Tongue (tissue), 2 donors: ENCODE measurements around the gene ZNF136. TPM values are rescaled to one million over a fixed set of nuclear protein-coding genes. Genes with fewer than 3 reads are reported as not detected.

Experiments used
- DNase-seq: peaks from one replicate; pipeline ENCODE4 v3.0.0-alpha.2; 2015
- total RNA-seq: library from RNA; depleted of rRNA; stranded (reverse); fragments of >200 nt; gene quantifications from one replicate; pipeline ENCODE4 v1.2.3, GENCODE V29; 2014

The ZNF136 gene
- total RNA-seq, 1 donor from 2014 or later, result 18.1 TPM

GRCh38 chr19:12194827-12195731 is 32.2 kb downstream of the ZNF136 start:
- DNase-seq, result peak; percentile 96

GRCh38 chr19:12198136-12198535 is 35.2 kb downstream of the ZNF136 start:
- no peak for DNase-seq

GRCh38 chr19:12199757-12200419 is 37.0 kb downstream of the ZNF136 start:
- no peak for DNase-seq

GRCh38 chr19:12202250-12202649 is 39.4 kb downstream of the ZNF136 start:
- DNase-seq, result peak; percentile 11

- DNase-seq, result no peak
These were observed 42.4 kb downstream of the ZNF136 start for GRCh38 chr19:12205296-12205695.

- DNase-seq, result no peak
These were observed 45.3 kb downstream of the ZNF136 start for GRCh38 chr19:12208221-12208620.

- DNase-seq, result no peak
These were observed 54.4 kb downstream of the ZNF136 start for GRCh38 chr19:12217332-12217731.

- no peak for DNase-seq
These were observed 60.2 kb downstream of the ZNF136 start for GRCh38 chr19:12222980-12223630.

GRCh38 chr19:12224676-12225075 is 61.8 kb downstream of the ZNF136 start:
- DNase-seq, result no peak

- no peak for DNase-seq
These were observed 67.1 kb downstream of the ZNF136 start for GRCh38 chr19:12229990-12230389.

GRCh38 chr19:12230751-12231733 is 68.1 kb downstream of the ZNF136 start:
- no peak for DNase-seq

- DNase-seq, result no peak
These were observed 70.1 kb downstream of the ZNF136 start for GRCh38 chr19:12232961-12233360.

- DNase-seq, result no peak
These were observed 74.4 kb downstream of the ZNF136 start for GRCh38 chr19:12237143-12237839.

Other genes with a start within 250 kb of the ZNF136 start
- gene ZNF700, start 238.0 kb upstream of the ZNF136 start, total RNA-seq, result 14.2 TPM
- 4.4 TPM for gene ZNF763, start 198.1 kb upstream of the ZNF136 start, total RNA-seq
- gene ZNF433, start 127.4 kb upstream of the ZNF136 start, total RNA-seq, result 11.9 TPM
- not detected for gene ZNF878, start 110.1 kb upstream of the ZNF136 start, total RNA-seq
- gene ZNF844, start 98.4 kb upstream of the ZNF136 start, total RNA-seq, result 24.4 TPM
- 1.6 TPM for gene ZNF20, start 22.7 kb upstream of the ZNF136 start, total RNA-seq
- 16.9 TPM for gene ZNF625, start 6.4 kb upstream of the ZNF136 start, total RNA-seq
- 22.1 TPM for gene ZNF44, start 131.8 kb downstream of the ZNF136 start, total RNA-seq
- 5.1 TPM for gene ZNF563, start 170.5 kb downstream of the ZNF136 start, total RNA-seq
- 7.0 TPM for gene ZNF442, start 202.6 kb downstream of the ZNF136 start, total RNA-seq
- 10.5 TPM for gene ZNF799, start 238.2 kb downstream of the ZNF136 start, total RNA-seq